GM18511 (cell line): ENCODE results near the gene PRUNE1.

Source experiments
- ATAC-seq: cut with Tn5 transposase; IDR thresholded peaks from one replicate; pipeline ENCODE4 v1.9.1; 2021; ENCODE audit warnings: mild to moderate bottlenecking, moderate library complexity; ENCODE audit not compliant: unreplicated experiment

The PRUNE1 gene

DNA sequence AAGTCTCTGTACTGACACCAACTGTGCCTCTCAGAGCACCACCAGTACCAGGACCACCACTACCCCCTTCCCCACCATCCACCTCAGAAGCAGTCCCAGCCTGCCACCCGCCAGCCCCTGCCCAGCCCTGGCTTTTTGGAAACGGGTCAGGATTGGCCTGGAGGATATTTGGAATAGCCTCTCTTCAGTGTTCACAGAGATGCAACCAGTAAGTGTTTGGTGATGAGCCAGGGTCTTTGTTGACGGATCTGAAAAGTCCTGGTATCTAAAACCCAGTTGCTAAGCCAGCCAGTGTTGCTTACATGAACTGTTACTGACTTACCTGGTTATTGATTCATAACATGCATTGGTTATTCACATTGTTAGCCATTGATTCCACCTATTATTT, 40.4 kb downstream of the PRUNE1 start:
- no peak for ATAC-seq

- no peak for ATAC-seq
Measured at GRCh38 chr1:151049458-151049857, 41.2 kb downstream of the PRUNE1 start.

DNA sequence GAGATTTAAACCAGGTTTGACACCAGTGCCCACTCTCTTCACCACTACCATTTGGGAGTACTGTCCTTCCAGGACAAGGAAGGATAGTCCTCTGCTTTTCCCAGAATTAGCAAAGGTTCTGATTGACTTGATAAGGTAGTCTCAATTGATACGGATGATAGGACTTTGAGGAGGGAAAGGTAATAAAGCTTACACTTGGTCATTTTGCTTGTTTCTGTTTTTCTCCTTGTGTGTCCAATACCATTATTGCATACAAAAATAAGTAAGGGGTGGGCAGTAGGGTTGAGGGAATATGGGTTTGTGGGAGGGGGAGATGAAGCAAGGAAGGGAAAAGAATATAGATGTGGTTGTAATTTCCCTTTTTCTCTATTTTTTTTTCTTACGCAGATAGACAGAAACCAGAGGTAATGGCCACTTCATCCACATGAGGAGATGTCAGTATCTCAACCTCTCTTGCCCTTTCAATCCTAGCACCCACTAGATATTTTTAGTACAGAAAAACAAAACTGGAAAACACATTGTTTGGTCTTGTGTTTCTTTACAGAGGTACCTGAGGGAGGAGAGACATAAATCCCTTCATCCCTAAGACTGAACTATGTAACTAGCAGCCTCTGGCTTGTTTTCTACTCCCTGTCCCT, 41.9 kb downstream of the PRUNE1 start:
- no peak for ATAC-seq

- no peak for ATAC-seq
Measured at GRCh38 chr1:151051356-151052009, 43.2 kb downstream of the PRUNE1 start.

- ATAC-seq = no peak
Measured at GRCh38 chr1:151054971-151055547, 46.8 kb downstream of the PRUNE1 start.

GRCh38 chr1:151055581-151055980, 47.3 kb downstream of the PRUNE1 start:
- no peak for ATAC-seq

GRCh38 chr1:151056149-151056548, 47.9 kb downstream of the PRUNE1 start:
- ATAC-seq = no peak

DNA sequence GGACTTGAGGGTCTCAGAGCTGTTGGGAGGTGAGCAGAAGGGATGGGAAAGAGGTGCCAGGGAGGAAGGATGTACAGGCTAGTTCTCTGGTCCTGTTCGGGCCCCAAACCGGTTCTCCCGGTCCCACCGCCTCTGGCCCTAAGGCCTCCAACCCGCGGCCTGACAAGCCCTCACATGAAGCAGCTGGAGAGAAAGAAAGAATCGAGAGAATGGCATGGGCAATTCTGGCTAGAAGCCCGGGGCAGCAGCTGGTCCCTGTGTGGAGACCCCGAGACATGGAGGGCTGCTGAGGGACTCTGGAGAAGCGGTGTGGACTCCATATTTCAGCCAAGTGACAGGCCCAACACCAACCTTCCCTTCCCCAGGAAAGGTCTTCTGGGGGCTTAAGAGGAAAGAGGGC, 50.4 kb downstream of the PRUNE1 start:
- ATAC-seq = no peak

GRCh38 chr1:151059109-151060006, 51.1 kb downstream of the PRUNE1 start, which contains the start of gene CDC42SE1:
CDC42SE1 (minus strand) TSS chr1:151059622; CDS start chr1:151055730, 3,892 bp downstream.
- peak; percentile 86 for ATAC-seq

- no peak for ATAC-seq
Measured at GRCh38 chr1:151060007-151060656, 51.9 kb downstream of the PRUNE1 start, which contains the start of gene MLLT11. MLLT11 (plus strand) TSS chr1:151060397; CDS start chr1:151067225, 6,828 bp downstream.

GRCh38 chr1:151060657-151061421, 52.6 kb downstream of the PRUNE1 start:
- no peak for ATAC-seq

- no peak for ATAC-seq
Measured at GRCh38 chr1:151061704-151062103, 53.5 kb downstream of the PRUNE1 start.

DNA sequence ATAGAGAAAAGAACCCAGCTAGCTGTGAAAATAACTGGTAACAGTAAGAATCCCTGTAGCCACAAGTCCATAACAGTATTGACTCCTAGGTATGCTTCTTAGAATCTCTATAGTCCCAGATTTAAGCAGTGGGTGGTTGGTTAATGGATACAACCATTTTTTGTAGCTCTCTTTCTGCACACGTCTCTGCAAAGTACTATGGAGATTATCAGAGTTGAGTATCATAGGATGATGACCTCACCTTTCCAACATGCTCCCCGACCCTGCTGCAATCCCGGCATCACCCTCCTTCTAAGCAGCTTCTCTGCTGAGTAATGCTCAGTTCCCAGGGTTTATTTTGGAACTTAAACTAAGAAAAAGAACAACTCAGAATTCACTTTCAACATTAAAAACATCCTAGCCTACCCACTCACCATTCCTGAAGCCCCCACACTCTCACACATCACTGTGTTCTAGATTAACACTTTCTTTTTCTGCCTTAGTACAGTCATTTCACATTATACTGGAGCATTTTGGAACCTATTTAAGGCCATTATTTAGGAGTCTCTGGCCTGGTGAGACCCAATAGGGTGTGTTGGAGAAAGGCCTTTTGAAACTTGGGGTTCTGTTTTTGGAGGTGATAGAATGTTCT, 54.6 kb downstream of the PRUNE1 start:
- ATAC-seq = no peak

- ATAC-seq = no peak
Measured at GRCh38 chr1:151065089-151065645, 56.9 kb downstream of the PRUNE1 start.

GRCh38 chr1:151067185-151067584, 58.9 kb downstream of the PRUNE1 start:
- ATAC-seq = no peak

GRCh38 chr1:151069103-151069486, 60.8 kb downstream of the PRUNE1 start:
- ATAC-seq = no peak

DNA sequence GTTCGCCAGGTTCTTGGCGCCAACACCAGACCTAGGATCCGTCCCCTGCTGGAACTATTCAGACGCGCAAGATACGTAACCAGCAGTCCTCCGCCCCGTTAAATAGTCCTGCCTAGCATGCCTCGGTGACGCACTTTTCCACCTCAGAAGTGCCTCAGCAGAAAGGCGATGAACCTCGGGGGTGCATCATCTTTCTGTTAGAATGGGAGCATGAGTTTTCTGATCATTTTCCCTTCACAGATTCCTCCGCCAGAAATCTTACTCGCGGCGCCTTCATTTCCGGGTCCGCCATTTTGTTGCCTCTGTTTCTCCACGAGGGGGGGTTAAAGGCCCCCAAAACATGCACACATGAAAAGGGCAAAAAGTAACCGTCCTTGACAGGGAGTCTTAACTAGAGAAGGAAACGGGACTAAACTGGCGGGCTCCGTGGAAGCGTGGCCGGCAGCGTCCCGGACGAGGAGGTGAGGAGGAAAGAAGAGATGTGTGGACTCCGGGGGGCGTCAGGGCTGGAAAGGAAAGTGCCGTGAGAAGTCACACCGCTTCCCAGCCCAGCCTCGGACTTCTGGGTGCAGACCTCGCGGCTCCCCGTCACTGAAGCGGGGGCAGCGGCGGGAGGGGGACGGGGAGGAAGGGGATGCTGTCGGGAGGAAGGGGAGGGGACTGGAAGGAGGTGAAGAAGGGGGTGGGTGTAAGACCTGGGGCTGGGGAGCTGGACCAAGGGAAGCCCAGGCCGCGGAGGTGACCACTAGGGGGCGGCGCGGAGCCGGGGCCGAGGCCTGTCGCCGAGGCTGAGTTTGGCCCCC, 62.4 kb downstream of the PRUNE1 start, which contains the start of gene GABPB2:
Gene GABPB2 (plus strand): TSS at position 288 of the 803 bp plus-strand sequence. CDS start 17,429 bp downstream, outside the sequence.
- ATAC-seq = peak; percentile 75

GRCh38 chr1:151072224-151072623, 64.0 kb downstream of the PRUNE1 start:
- no peak for ATAC-seq
